Peyer's patch (tissue), 4 donors: ENCODE results near the gene CHCHD3.

ENCODE experiments used
- POLR2A ChIP-seq, 2 donors: fragments of 450-650 bp; IDR thresholded peaks; one replicate each; pipeline ENCODE4 v1.5.1; 2017; ENCODE audit warnings: antibody characterized with exemption in 2 of 2, mild to moderate bottlenecking in 2 of 2, moderate library complexity in 2 of 2
- TF ChIP-seq, protein P1 (sequence below), 6 experiments: fragments of 450-650 bp in 4 of 6; fragments of 200-600 bp in 2 of 6; sonication (generic) in 1 of 6; IDR thresholded peaks; one replicate each; pipeline ENCODE4 v1.5.1; 2017 to 2019; ENCODE audit warnings: antibody characterized with exemption in 6 of 6, mild to moderate bottlenecking in 3 of 6, moderate library complexity in 1 of 6

DNA sequence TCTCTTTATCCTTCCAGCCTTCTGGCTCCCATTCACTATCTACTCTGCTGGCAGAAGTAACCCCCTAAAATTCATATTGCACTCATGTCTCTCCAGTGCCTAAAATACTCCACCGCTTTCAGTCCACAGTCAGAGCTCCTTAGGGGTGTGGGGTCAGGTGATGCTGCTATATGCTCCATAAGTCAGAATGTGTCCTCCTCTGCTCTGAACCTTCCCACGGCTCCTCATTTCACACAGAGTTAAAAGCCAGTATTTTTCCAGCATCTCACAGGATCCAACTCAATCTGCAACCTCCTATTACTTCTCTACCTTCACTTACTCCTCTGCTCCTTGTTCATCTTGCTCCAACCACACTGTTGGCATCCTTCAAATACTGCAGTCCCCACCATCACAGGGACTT lies 31.1 kb upstream of the CHCHD3 start:
- TF ChIP-seq, protein P1, sequence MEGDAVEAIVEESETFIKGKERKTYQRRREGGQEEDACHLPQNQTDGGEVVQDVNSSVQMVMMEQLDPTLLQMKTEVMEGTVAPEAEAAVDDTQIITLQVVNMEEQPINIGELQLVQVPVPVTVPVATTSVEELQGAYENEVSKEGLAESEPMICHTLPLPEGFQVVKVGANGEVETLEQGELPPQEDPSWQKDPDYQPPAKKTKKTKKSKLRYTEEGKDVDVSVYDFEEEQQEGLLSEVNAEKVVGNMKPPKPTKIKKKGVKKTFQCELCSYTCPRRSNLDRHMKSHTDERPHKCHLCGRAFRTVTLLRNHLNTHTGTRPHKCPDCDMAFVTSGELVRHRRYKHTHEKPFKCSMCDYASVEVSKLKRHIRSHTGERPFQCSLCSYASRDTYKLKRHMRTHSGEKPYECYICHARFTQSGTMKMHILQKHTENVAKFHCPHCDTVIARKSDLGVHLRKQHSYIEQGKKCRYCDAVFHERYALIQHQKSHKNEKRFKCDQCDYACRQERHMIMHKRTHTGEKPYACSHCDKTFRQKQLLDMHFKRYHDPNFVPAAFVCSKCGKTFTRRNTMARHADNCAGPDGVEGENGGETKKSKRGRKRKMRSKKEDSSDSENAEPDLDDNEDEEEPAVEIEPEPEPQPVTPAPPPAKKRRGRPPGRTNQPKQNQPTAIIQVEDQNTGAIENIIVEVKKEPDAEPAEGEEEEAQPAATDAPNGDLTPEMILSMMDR (IDR thresholded peaks at IDR 0.05) = no peak
- TF ChIP-seq POLR2A (IDR thresholded peaks at IDR 0.05) = no peak
